Bronchial epithelial cell (primary cell): ENCODE measurements around the gene OIP5. TPM values are rescaled to one million over a fixed set of nuclear protein-coding genes. Genes with fewer than 3 reads are reported as not detected.
"Not testable (repeated sequence)": the region's sequence is repeated elsewhere in the genome, so short reads cannot be mapped to it uniquely, and the experiment has no call there.

Source experiments
- DNase-seq: peaks from one replicate; pipeline ENCODE4 v3.0.0-alpha.2; 2010; ENCODE audit warnings: low read depth
- FAIRE-seq: peaks from 2 replicates; lab custom pipeline; 2011; peaks lifted over from hg19 to GRCh38; lab: Jason Lieb, UNC
- H3K27me3 ChIP-seq: 2 replicates; pipeline ENCODE4 v1.5.1; 2011; ENCODE audit warnings: low read length; ENCODE audit not compliant: control insufficient read depth, insufficient read depth
- H3K36me3 ChIP-seq: 2 replicates; pipeline ENCODE4 v1.5.1; 2011; ENCODE audit warnings: low read length; ENCODE audit not compliant: control insufficient read depth, insufficient read depth
- H3K4me3 ChIP-seq: 2 replicates; pipeline ENCODE4 v1.5.1; 2011; ENCODE audit warnings: mild to moderate bottlenecking, low read depth, low read length, control low read depth
- total RNA-seq: library from RNA; depleted of rRNA; stranded (reverse); fragments of >200 nt; gene quantifications from 2 replicates; pipeline ENCODE4 v1.2.1, GENCODE V29; 2014
- TF ChIP-seq, protein P1 (sequence below): IDR thresholded peaks from 2 replicates; pipeline ENCODE4 v1.5.1; 2011; ENCODE audit warnings: mild to moderate bottlenecking, moderate library complexity, low read length, control low read depth, inconsistent platforms; ENCODE audit not compliant: insufficient read depth, severe bottlenecking

Gene OIP5
- total RNA-seq, 1 donor from 2014 or later: 0.26 TPM

DNA sequence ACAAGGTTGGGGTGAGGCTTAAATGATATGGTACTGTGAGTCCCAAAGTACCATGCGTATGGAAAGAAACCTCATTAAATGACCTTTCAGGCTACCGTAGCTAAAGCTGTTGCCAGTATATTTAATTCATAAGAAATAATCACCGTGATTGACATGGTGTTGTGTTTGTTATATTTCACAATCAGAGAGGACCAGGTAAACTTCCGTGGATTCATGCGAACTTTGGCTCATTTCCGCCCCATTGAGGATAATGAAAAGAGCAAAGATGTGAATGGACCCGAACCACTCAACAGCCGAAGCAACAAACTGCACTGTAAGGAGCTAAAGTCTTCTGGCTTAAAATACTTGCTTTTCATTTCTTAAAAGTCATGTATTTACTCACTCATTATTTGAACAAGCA lies 69.8 kb downstream of the OIP5 start:
- FAIRE-seq (no peak), DNase-seq (no peak)
- TF ChIP-seq, protein P1, sequence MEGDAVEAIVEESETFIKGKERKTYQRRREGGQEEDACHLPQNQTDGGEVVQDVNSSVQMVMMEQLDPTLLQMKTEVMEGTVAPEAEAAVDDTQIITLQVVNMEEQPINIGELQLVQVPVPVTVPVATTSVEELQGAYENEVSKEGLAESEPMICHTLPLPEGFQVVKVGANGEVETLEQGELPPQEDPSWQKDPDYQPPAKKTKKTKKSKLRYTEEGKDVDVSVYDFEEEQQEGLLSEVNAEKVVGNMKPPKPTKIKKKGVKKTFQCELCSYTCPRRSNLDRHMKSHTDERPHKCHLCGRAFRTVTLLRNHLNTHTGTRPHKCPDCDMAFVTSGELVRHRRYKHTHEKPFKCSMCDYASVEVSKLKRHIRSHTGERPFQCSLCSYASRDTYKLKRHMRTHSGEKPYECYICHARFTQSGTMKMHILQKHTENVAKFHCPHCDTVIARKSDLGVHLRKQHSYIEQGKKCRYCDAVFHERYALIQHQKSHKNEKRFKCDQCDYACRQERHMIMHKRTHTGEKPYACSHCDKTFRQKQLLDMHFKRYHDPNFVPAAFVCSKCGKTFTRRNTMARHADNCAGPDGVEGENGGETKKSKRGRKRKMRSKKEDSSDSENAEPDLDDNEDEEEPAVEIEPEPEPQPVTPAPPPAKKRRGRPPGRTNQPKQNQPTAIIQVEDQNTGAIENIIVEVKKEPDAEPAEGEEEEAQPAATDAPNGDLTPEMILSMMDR: no peak
- peaks cover 10% of the 10 kb centered on the region for H3K36me3 ChIP-seq
- H3K4me3 ChIP-seq: no peak overlapping the region
- no peaks in the 10 kb centered on the region for H3K27me3 ChIP-seq

GRCh38 chr15:41260924-41261323 lies 71.5 kb downstream of the OIP5 start:
- H3K36me3 ChIP-seq: peaks cover 10% of the 10 kb centered on the region
- H3K4me3 ChIP-seq, DNase-seq, H3K27me3 ChIP-seq, FAIRE-seq: not testable (repeated sequence)

DNA sequence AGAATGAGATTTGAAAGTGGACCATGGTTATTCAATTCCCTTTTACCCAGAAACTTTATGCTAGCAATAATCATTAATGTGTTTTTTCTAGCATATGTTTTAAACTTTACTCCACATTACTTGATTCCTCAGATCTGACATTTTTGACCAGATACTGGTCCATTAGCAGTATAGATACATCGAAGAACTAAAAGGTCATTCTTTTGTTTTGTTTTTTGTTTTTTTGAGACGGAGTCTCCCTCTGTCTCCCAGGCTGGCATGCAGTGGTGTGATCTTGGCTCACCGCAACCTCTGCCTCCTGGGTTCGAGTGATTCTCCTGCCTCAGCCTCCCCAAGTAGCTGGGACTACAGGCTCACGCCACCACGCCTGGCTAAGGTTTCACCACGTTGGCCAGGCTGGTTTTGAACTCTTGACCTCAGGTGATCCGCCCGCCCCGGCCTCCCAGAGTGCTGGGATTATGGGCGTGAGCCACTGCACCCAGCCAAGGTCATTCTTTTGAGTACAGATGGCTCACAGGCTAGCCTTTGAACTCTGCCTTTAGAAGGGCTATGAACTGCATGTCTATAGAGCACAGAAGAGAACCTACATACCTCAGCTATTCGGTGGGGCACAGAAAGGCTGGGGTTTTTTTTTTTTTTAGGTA lies 72.7 kb downstream of the OIP5 start:
- no peak for DNase-seq
- TF ChIP-seq, protein P1: no peak
- H3K27me3 ChIP-seq: no peaks in the 10 kb centered on the region
- FAIRE-seq: no peak
- peaks cover 7% of the 10 kb centered on the region for H3K36me3 ChIP-seq
- no peak overlapping the region for H3K4me3 ChIP-seq

Other genes with a start within 250 kb of the OIP5 start
- 18.1 and 23.7 TPM in 2 replicates for gene INO80, start 216.3 kb downstream of the OIP5 start, total RNA-seq
- under 0.01 and 0.13 TPM in 2 replicates for gene EXD1, start 101.8 kb downstream of the OIP5 start, total RNA-seq
- gene CHP1, start 101.3 kb downstream of the OIP5 start, total RNA-seq: 63.6 and 75.8 TPM in 2 replicates
- gene NUSAP1, start 290 bp upstream of the OIP5 start, total RNA-seq: 3.7 and 4.1 TPM in 2 replicates
- 23.8 and 28.2 TPM in 2 replicates for gene NDUFAF1, start 69.9 kb upstream of the OIP5 start, total RNA-seq
- 7.6 and 13.8 TPM in 2 replicates for gene RTF1, start 84.5 kb upstream of the OIP5 start, total RNA-seq
- gene ITPKA, start 161.3 kb upstream of the OIP5 start, total RNA-seq: 0.79 and 3.1 TPM in 2 replicates
- 0.13 TPM in 1 of 2 replicates, not detected in the other for gene LTK, start 181.2 kb upstream of the OIP5 start, total RNA-seq
- gene RPAP1, start 211.7 kb upstream of the OIP5 start, total RNA-seq: 10.3 and 12.0 TPM in 2 replicates
- 3.9 and 11.4 TPM in 2 replicates for gene TYRO3, start 226.6 kb upstream of the OIP5 start, total RNA-seq